ENCODE results near the gene TFAP2E.

TFAP2E gene

GRCh38 chr1:35598895-35599294 lies 25.8 kb downstream of the TFAP2E start:
- DNase-seq: no peak

GRCh38 chr1:35599411-35599810 lies 26.3 kb downstream of the TFAP2E start:
- DNase-seq: no peak

GRCh38 chr1:35600593-35600992 lies 27.5 kb downstream of the TFAP2E start:
- no peak for DNase-seq

GRCh38 chr1:35603468-35603867 lies 30.4 kb downstream of the TFAP2E start:
- no peak for DNase-seq

- DNase-seq: no peak
These were observed 30.8 kb downstream of the TFAP2E start for GRCh38 chr1:35603941-35604340.

GRCh38 chr1:35605071-35605866 lies 32.2 kb downstream of the TFAP2E start:
- DNase-seq: no peak

GRCh38 chr1:35605867-35606182 lies 32.7 kb downstream of the TFAP2E start:
- DNase-seq: no peak

GRCh38 chr1:35611655-35612054 lies 38.5 kb downstream of the TFAP2E start:
- DNase-seq: no peak

- DNase-seq: no peak
These were observed 42.3 kb downstream of the TFAP2E start for GRCh38 chr1:35615440-35615839.

- no peak for DNase-seq
These were observed 46.4 kb downstream of the TFAP2E start for GRCh38 chr1:35619237-35620121.

- DNase-seq: no peak
These were observed 49.5 kb downstream of the TFAP2E start for GRCh38 chr1:35622510-35623178.

- no peak for DNase-seq
These were observed 50.7 kb downstream of the TFAP2E start for GRCh38 chr1:35623832-35624231.

- DNase-seq: no peak
These were observed 55.9 kb downstream of the TFAP2E start for GRCh38 chr1:35629051-35629450.

GRCh38 chr1:35631396-35631795 lies 58.3 kb downstream of the TFAP2E start:
- DNase-seq: no peak

- DNase-seq: no peak
These were observed 60.4 kb downstream of the TFAP2E start for GRCh38 chr1:35633547-35633946.

- DNase-seq: no peak
These were observed 64.3 kb downstream of the TFAP2E start for GRCh38 chr1:35637401-35637809.

GRCh38 chr1:35640380-35641232 lies 67.5 kb downstream of the TFAP2E start:
- peak in 1 of 2 experiments; percentile 42 for DNase-seq

GRCh38 chr1:35641233-35641866 lies 68.2 kb downstream of the TFAP2E start, which contains the start of gene PSMB2:
Gene PSMB2 (minus strand): TSS chr1:35641526. CDS start chr1:35641432, 94 bp downstream.
- peak; percentile 93 to 98 for DNase-seq

GRCh38 chr1:35642471-35642955 lies 69.4 kb downstream of the TFAP2E start:
- no peak for DNase-seq

- DNase-seq: no peak
These were observed 71.1 kb downstream of the TFAP2E start for GRCh38 chr1:35644204-35644603.
